ENCODE data around the gene CAMKK1.
"Not testable (repeated sequence)": the region's sequence is repeated elsewhere in the genome, so short reads cannot be mapped to it uniquely, and the experiment has no call there.

The CAMKK1 gene

DNA sequence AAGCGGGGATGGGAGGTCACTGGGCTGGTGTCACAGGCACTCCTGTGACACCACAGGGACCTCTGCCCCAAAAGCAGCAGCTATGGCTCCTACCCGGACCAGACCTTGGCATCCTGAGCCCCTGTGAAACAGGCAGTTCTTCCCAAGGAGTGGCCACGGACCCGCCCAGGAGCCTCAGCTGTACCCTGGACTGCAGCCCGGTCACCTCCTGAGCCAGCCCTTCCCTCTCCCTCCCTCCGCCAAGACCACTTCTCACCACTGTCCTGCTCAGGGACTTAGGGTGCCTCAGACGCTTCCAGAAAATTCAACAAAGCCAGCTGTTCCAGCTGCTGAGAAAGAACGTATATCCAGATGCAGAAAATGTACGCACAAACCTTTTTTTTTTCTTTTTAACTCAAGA is 32.9 kb downstream of the CAMKK1 start:
- Histone ChIP-seq H3K27me3 (no peaks in the 10 kb centered on the region), H3K36me3 (peaks cover 9% of the 10 kb centered on the region), H3K4me3 (ENCODE audit: low read depth, low read length) (no peak overlapping the region), H3K9me3 (no peaks in the 10 kb centered on the region), H3K4me1 (no peaks in the 10 kb centered on the region)
- DNase-seq: no peak
- TF ChIP-seq, protein P1, sequence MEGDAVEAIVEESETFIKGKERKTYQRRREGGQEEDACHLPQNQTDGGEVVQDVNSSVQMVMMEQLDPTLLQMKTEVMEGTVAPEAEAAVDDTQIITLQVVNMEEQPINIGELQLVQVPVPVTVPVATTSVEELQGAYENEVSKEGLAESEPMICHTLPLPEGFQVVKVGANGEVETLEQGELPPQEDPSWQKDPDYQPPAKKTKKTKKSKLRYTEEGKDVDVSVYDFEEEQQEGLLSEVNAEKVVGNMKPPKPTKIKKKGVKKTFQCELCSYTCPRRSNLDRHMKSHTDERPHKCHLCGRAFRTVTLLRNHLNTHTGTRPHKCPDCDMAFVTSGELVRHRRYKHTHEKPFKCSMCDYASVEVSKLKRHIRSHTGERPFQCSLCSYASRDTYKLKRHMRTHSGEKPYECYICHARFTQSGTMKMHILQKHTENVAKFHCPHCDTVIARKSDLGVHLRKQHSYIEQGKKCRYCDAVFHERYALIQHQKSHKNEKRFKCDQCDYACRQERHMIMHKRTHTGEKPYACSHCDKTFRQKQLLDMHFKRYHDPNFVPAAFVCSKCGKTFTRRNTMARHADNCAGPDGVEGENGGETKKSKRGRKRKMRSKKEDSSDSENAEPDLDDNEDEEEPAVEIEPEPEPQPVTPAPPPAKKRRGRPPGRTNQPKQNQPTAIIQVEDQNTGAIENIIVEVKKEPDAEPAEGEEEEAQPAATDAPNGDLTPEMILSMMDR (IDR thresholded peaks at IDR 0.05; ENCODE audit: low read depth, low read length): no peak

DNA sequence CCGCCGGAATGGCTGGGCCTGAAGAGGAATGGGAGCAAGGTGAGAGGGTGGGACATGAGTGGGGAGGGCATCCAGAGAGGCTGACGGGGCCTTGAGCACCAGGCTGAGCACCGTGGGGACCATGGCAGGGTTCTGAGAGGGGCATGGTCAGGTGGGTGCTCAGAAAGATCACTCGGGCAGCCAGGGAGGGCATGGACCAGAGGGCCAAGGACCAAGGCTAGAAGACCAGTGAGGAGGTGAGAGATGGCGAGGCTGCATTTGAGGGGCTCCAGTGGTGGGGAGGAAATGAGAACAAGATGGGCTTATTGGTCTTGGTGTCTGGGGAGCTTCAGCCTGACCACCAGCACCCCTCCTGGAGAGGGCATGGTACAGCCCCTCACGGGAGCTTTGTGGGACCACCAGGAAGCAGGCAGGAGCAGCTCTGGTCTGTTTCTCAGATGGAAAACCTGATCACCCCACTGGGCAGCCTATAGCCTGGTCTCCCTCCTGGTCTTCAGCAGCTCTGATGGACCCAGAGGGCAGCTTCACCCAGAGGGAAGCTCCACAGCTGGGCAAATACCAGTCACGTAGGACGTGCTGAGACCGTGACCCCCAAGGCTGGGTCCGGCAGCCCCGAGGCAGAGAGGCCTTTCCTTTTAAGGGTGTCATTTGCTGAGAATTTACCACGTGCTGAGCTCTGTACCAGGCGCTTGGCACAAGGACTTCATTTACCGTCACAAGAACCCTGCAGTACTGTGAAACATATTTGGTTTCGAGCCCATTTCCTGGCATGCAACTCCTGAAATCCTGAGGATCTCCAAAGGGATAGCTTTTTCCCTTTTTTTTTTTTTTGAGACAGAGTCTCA is 35.4 kb downstream of the CAMKK1 start:
- DNase-seq: no peak
- Histone ChIP-seq H3K27me3 (no peaks in the 10 kb centered on the region), H3K4me1 (no peaks in the 10 kb centered on the region), H3K9me3 (no peaks in the 10 kb centered on the region), H3K36me3 (peaks cover 9% of the 10 kb centered on the region), H3K4me3 (ENCODE audit: low read depth, low read length) (no peak overlapping the region)
- TF ChIP-seq, protein P1 (IDR thresholded peaks at IDR 0.05; ENCODE audit: low read depth, low read length): no peak

DNA sequence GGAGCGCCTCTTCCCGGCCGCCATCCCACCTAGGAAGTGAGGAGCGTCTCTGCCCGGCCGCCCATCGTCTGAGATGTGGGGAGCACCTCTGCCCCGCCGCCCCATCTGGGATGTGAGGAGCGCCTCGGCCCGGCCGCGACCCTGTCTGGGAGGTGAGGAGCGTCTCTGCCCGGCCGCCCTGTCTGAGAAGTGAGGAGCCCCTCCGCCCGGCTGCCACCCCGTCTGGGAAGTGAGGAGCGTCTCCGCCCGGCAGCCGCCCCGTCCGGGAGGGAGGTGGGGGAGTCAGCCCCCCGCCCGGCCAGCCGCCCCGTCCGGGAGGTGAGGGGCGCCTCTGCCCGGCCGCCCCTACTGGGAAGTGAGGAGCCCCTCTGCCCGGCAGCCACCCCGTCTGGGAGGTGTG is 38.6 kb downstream of the CAMKK1 start:
- H3K9me3 ChIP-seq; H3K27me3 ChIP-seq; DNase-seq; H3K36me3 ChIP-seq; H3K4me1 ChIP-seq; H3K4me3 ChIP-seq (ENCODE audit: low read depth, low read length): not testable (repeated sequence)

DNA sequence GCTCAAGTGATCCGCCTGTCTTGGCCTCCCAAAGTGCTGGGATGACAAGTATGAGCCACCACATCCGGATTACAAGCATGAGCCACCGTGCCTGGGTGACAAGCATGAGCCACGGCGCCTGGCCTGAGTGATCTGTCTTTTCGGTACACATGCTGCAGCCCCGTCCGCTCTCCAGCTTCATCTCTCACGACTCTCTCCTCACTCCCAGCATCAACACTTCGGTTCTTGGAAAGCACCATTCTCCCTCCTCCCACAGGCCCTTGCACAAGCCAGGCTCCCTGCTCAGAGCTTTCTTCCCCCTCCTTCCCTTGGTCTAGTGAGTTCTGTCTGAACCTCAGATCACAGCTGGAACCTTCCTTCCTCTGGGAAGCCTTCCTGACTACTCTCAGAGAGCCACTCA is 40.3 kb downstream of the CAMKK1 start:
- DNase-seq: no peak
- Histone ChIP-seq H3K4me1 (no peaks in the 10 kb centered on the region), H3K4me3 (ENCODE audit: low read depth, low read length) (no peak overlapping the region), H3K9me3 (no peaks in the 10 kb centered on the region), H3K27me3 (no peaks in the 10 kb centered on the region), H3K36me3 (no peaks in the 10 kb centered on the region)
- TF ChIP-seq, protein P1 (IDR thresholded peaks at IDR 0.05; ENCODE audit: low read depth, low read length): no peak

DNA sequence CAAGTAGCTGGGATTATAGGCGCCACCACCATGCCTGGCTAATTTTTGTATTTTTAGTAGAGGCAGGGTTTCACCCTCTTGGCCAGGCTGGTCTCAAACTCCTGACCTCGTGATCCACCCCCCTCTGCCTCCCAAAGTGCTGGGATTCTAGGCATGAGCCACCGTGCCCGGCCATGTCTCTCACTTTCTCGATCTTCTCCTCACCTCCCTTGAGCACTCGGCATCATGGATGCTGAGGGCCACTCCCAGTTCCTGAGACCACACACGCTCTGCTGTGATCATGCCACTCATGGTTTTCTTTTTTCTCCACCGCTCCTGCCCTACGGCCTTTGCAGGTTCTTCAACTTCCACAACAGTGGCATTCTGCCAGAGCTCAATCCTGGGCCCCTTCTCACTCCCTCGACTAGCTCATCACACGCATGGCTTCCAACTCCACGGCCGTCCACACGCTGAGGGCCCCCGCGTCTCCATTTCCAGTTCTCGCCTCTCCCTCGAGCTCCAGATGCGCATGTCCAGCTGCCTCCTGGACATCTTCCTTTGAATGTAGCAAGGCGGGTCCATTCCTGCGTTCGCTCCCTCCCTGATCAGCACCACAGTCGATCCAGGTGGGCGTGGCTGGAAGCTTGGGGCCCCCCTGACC is 41.3 kb downstream of the CAMKK1 start:
- TF ChIP-seq, protein P1 (IDR thresholded peaks at IDR 0.05; ENCODE audit: low read depth, low read length): no peak
- Histone ChIP-seq H3K4me1 (no peaks in the 10 kb centered on the region), H3K4me3 (ENCODE audit: low read depth, low read length) (no peak overlapping the region), H3K9me3 (no peaks in the 10 kb centered on the region), H3K27me3 (no peaks in the 10 kb centered on the region), H3K36me3 (no peaks in the 10 kb centered on the region)
- no peak for DNase-seq

DNA sequence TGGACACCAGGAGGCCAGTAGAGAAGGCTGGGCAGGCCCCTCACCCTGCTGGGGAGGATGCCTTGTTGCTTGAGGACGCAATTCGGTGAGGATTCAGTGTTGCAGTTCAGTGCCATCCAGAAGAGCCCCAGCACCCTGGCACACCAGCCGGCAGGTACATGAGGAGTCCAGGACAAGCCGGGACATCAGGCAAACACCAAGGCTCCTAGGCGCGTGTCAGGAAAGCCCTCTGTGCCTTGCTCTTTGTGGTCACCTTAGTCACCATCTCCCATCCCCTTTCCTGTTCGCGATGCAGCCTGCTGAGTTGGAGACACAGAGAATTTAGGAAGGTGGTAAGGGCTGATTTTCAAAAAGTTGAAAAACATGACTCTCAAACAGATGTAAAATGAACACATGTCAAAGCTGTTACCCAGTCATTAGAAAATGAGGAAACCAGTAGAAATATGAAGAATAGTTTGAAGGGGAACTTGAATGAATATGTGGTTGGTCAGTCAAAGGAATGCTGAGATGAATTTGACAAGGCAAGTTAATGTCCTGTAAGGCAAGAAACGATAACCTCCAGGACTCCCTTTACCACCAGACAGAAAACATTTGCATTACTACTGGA is 44.5 kb downstream of the CAMKK1 start:
- no peaks in the 10 kb centered on the region for H3K36me3 ChIP-seq
- TF ChIP-seq, protein P1 (IDR thresholded peaks at IDR 0.05; ENCODE audit: low read depth, low read length): no peak
- no peak for DNase-seq
- H3K27me3 ChIP-seq: no peaks in the 10 kb centered on the region
- no peaks in the 10 kb centered on the region for H3K9me3 ChIP-seq
- no peak overlapping the region for H3K4me3 ChIP-seq (ENCODE audit: low read depth, low read length)
- no peaks in the 10 kb centered on the region for H3K4me1 ChIP-seq
